Ishikawa (cell line): ENCODE results near the gene SH2D7.

Source experiments
- EGR1 ChIP-seq: IDR thresholded peaks from 2 replicates; pipeline ENCODE4 v1.6.1; 2012
- EP300 ChIP-seq: IDR thresholded peaks from 2 replicates; pipeline ENCODE4 v1.6.1; 2012; ENCODE audit warnings: borderline replicate concordance
- MAX ChIP-seq: IDR thresholded peaks from 2 replicates; pipeline ENCODE4 v1.6.1; 2012
- RAD21 ChIP-seq: IDR thresholded peaks from 2 replicates; pipeline ENCODE4 v1.6.1; 2012; ENCODE audit warnings: low read depth
- REST ChIP-seq: IDR thresholded peaks from 2 replicates; pipeline ENCODE4 v1.6.1; 2012; ENCODE audit warnings: low read depth, mild to moderate bottlenecking
- TAF1 ChIP-seq: IDR thresholded peaks from 2 replicates; pipeline ENCODE4 v1.6.1; 2012; ENCODE audit warnings: low read depth, mild to moderate bottlenecking
- TCF12 ChIP-seq: IDR thresholded peaks from 2 replicates; pipeline ENCODE4 v1.6.1; 2012; ENCODE audit warnings: low read depth
- TEAD4 ChIP-seq: IDR thresholded peaks from 2 replicates; pipeline ENCODE4 v1.6.1; 2012
- YY1 ChIP-seq: IDR thresholded peaks from 2 replicates; pipeline ENCODE4 v1.6.1; 2012; ENCODE audit warnings: low read depth
- ZBTB7A ChIP-seq: IDR thresholded peaks from 2 replicates; pipeline ENCODE4 v1.6.1; 2012; ENCODE audit warnings: low read depth

- no peak for TF ChIP-seq REST
- no peak for TF ChIP-seq TEAD4
- TF ChIP-seq YY1, result no peak
- TF ChIP-seq MAX, result no peak
- TF ChIP-seq EP300, result no peak
- TF ChIP-seq TCF12, result no peak
- TF ChIP-seq ZBTB7A, result no peak
- no peak for TF ChIP-seq RAD21
- TF ChIP-seq EGR1, result no peak
- TF ChIP-seq TAF1, result no peak
These were observed 11.2 kb downstream of the SH2D7 start for GRCh38 chr15:78103406-78104118.
